GM10266 (cell line): ENCODE measurements around the gene PIN4.
A peak's percentile ranks its signal among the peaks of the same experiment; 100 is the strongest.

Experiments
- DNase-seq: peaks from one replicate; pipeline ENCODE4 v3.0.0; 2012; ENCODE audit errors: extremely low spot score
- CTCF ChIP-seq: IDR thresholded peaks from 2 replicates; pipeline ENCODE4 v1.5.1; 2012; ENCODE audit warnings: mild to moderate bottlenecking, low read depth; ENCODE audit not compliant: control insufficient read depth, insufficient read depth; ENCODE audit errors: missing control alignments

The PIN4 gene

GRCh38 chrX:72181178-72182125 lies at the start of gene PIN4:
TSS of gene PIN4 (plus strand) at chrX:72181757. CDS start at chrX:72181786, 29 bp downstream.
- no peak for TF ChIP-seq CTCF
- DNase-seq, result peak; percentile 81

GRCh38 chrX:72132456-72132855 lies 49.1 kb upstream of the PIN4 start:
- DNase-seq, result no peak
- TF ChIP-seq CTCF, result no peak

- no peak for TF ChIP-seq CTCF
- no peak for DNase-seq
Observed at GRCh38 chrX:72133851-72134546, 47.6 kb upstream of the PIN4 start.

GRCh38 chrX:72137846-72138495 lies 43.6 kb upstream of the PIN4 start:
- no peak for TF ChIP-seq CTCF

GRCh38 chrX:72139538-72139937 lies 42.0 kb upstream of the PIN4 start:
- TF ChIP-seq CTCF, result no peak

More at GRCh38 chrX:72137846-72138495, 43.6 kb upstream of the PIN4 start:
- no peak for DNase-seq

GRCh38 chrX:72141372-72142004 lies 40.1 kb upstream of the PIN4 start:
- DNase-seq, result no peak

More at GRCh38 chrX:72139538-72139937, 42.0 kb upstream of the PIN4 start:
- no peak for DNase-seq

More at GRCh38 chrX:72141372-72142004, 40.1 kb upstream of the PIN4 start:
- TF ChIP-seq CTCF, result no peak
